DND-41 (cell line): ENCODE results near the gene FEZF2.

Experiments
- ATAC-seq: fragments of 200-7000 bp; cut with Tn5 transposase; 3 replicates; pipeline ENCODE4 v1.9.1; 2021; ENCODE audit warnings: low read depth; ENCODE audit not compliant: insufficient read depth
- DNase-seq: peaks from one replicate; pipeline ENCODE4 v3.0.0-alpha.2; 2020
- H2AFZ ChIP-seq: 2 replicates; pipeline ENCODE4 v1.6.0; 2012; ENCODE audit warnings: low read depth, low read length
- H3K27ac ChIP-seq: 2 replicates; pipeline ENCODE4 v1.5.1; 2012; ENCODE audit warnings: low read length, inconsistent platforms
- H3K27me3 ChIP-seq: fragments of 200-600 bp; sonication (generic); 2 replicates; pipeline ENCODE4 v1.6.0; 2012; ENCODE audit warnings: low read length, mild to moderate bottlenecking, inconsistent platforms; ENCODE audit not compliant: insufficient read depth, poor library complexity
- H3K36me3 ChIP-seq: 2 replicates; pipeline ENCODE4 v1.5.1; 2012; ENCODE audit warnings: low read length, inconsistent platforms; ENCODE audit not compliant: insufficient read depth
- H3K4me1 ChIP-seq: 2 replicates; pipeline ENCODE4 v1.5.1; 2012; ENCODE audit warnings: mild to moderate bottlenecking, low read length; ENCODE audit not compliant: insufficient read depth
- H3K4me2 ChIP-seq: 2 replicates; pipeline ENCODE4 v1.6.0; 2012; ENCODE audit warnings: mild to moderate bottlenecking, moderate library complexity, low read length, inconsistent platforms; ENCODE audit not compliant: insufficient read depth
- H3K4me3 ChIP-seq, 2 experiments: fragments of 200-600 bp in 1 of 2; shearing (Covaris generic) in 1 of 2; 2 replicates each; pipeline ENCODE4 v1.5.1; 2012 to 2016; ENCODE audit warnings: inconsistent platforms in 2 of 2, low read length in 2 of 2, mild to moderate bottlenecking in 2 of 2, low read depth in 1 of 2, moderate library complexity in 1 of 2
- H3K79me2 ChIP-seq: 2 replicates; pipeline ENCODE4 v1.6.0; 2012; ENCODE audit warnings: low read length, inconsistent platforms; ENCODE audit not compliant: insufficient read depth
- H3K9ac ChIP-seq: 2 replicates; pipeline ENCODE4 v1.6.0; 2012; ENCODE audit warnings: low read depth, mild to moderate bottlenecking, inconsistent platforms, low read length, moderate library complexity
- H3K9me3 ChIP-seq: 2 replicates; pipeline ENCODE4 v1.5.1; 2012; ENCODE audit warnings: low read length, moderate library complexity, mild to moderate bottlenecking, inconsistent platforms; ENCODE audit not compliant: insufficient read depth, severe bottlenecking
- H4K20me1 ChIP-seq: 2 replicates; pipeline ENCODE4 v1.6.0; 2012; ENCODE audit warnings: low read length; ENCODE audit not compliant: insufficient read depth
- CTCF ChIP-seq: IDR thresholded peaks from 2 replicates; pipeline ENCODE4 v1.5.1; 2012; ENCODE audit warnings: borderline replicate concordance, low read length, moderate library complexity, mild to moderate bottlenecking; ENCODE audit not compliant: poor library complexity, severe bottlenecking; ENCODE audit errors: extremely low read depth
- EZH2 ChIP-seq: IDR thresholded peaks from 3 replicates; pipeline ENCODE4 v1.6.1; 2012; ENCODE audit warnings: borderline replicate concordance, low read depth, mild to moderate bottlenecking, moderate library complexity, low read length, inconsistent platforms; ENCODE audit not compliant: severe bottlenecking

FEZF2 gene

GRCh38 chr3:62405135-62405534 is 31.8 kb upstream of the FEZF2 start:
- Histone ChIP-seq H3K4me2 (no peak overlapping the region), H2AFZ (no peak overlapping the region), H3K27ac (no peak overlapping the region), H3K9ac (no peak overlapping the region), H3K36me3 (no peaks in the 10 kb centered on the region), H3K9me3 (no peaks in the 10 kb centered on the region), H3K4me1 (no peaks in the 10 kb centered on the region), H4K20me1 (no peaks in the 10 kb centered on the region), H3K4me3 (no peak overlapping the region), H3K79me2 (no peaks in the 10 kb centered on the region), H3K27me3 (peaks cover 6% of the 10 kb centered on the region)
- TF ChIP-seq CTCF (no peak), EZH2 (no peak)
- DNase-seq (no peak), ATAC-seq (no peak)

- no peaks in the 10 kb centered on the region for H3K4me1 ChIP-seq
- H3K27me3 ChIP-seq: peaks cover 6% of the 10 kb centered on the region
- H2AFZ ChIP-seq: no peak overlapping the region
- TF ChIP-seq EZH2 (no peak), CTCF (no peak)
- no peaks in the 10 kb centered on the region for H3K79me2 ChIP-seq
- no peaks in the 10 kb centered on the region for H3K36me3 ChIP-seq
- H3K4me3 ChIP-seq: no peak overlapping the region
- H3K4me2 ChIP-seq: no peak overlapping the region
- DNase-seq (no peak), ATAC-seq (no peak)
- H3K27ac ChIP-seq: no peak overlapping the region
- H4K20me1 ChIP-seq: no peaks in the 10 kb centered on the region
- no peak overlapping the region for H3K9ac ChIP-seq
- H3K9me3 ChIP-seq: no peaks in the 10 kb centered on the region
Observed at GRCh38 chr3:62404321-62404720, 31.0 kb upstream of the FEZF2 start.

GRCh38 chr3:62403765-62404164 is 30.4 kb upstream of the FEZF2 start:
- peaks cover 5% of the 10 kb centered on the region for H3K27me3 ChIP-seq
- H3K36me3 ChIP-seq: no peaks in the 10 kb centered on the region
- no peak overlapping the region for H2AFZ ChIP-seq
- no peak overlapping the region for H3K27ac ChIP-seq
- no peak for DNase-seq
- no peaks in the 10 kb centered on the region for H3K9me3 ChIP-seq
- H4K20me1 ChIP-seq: no peaks in the 10 kb centered on the region
- TF ChIP-seq EZH2: no peak
- no peak for TF ChIP-seq CTCF
- ATAC-seq: no peak
- H3K9ac ChIP-seq: no peak overlapping the region
- no peak overlapping the region for H3K4me3 ChIP-seq
- no peaks in the 10 kb centered on the region for H3K4me1 ChIP-seq
- no peak overlapping the region for H3K4me2 ChIP-seq
- H3K79me2 ChIP-seq: no peaks in the 10 kb centered on the region

DNA sequence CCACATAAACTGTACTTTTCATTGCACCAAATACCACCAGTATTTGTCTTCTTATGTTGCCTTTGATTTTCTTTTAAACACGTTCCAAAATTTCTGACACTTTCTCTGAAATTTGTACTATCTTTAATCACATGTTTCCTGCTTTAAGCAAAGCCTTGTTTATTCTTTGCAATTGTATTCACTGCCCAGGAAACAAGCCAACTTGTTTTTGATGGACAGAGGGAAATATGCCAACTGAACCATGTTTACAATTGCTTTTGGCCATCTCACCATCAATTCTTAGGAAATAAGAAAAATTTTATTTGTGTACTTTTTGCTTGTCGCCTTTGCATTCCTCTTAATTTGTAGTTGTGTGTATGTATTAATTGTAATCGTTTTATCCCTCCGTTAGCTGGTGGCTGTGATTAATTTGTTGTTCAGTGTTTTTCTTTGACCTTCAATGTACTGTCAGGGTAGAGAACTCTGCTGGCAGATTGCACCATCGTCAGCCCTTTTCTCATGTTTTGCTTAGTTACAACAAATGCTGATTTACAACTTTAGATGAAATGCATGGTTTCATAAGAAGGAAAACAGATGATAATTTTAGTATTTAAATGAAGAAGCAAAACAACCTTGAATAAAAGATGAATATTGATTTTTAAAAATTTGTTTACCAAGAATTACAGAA is 19.4 kb upstream of the FEZF2 start:
- no peak overlapping the region for H2AFZ ChIP-seq
- peaks cover 2% of the 10 kb centered on the region for H3K27me3 ChIP-seq
- H3K4me2 ChIP-seq: no peak overlapping the region
- DNase-seq: no peak
- no peaks in the 10 kb centered on the region for H3K79me2 ChIP-seq
- no peak overlapping the region for H3K4me3 ChIP-seq
- no peaks in the 10 kb centered on the region for H4K20me1 ChIP-seq
- H3K9ac ChIP-seq: no peak overlapping the region
- H3K9me3 ChIP-seq: no peaks in the 10 kb centered on the region
- no peaks in the 10 kb centered on the region for H3K4me1 ChIP-seq
- no peak overlapping the region for H3K27ac ChIP-seq
- H3K36me3 ChIP-seq: no peaks in the 10 kb centered on the region
- no peak for ATAC-seq
- TF ChIP-seq EZH2: no peak
- TF ChIP-seq CTCF: no peak
